ENCODE data around the gene KMO. TPM values are rescaled to one million over a fixed set of nuclear protein-coding genes. Genes with fewer than 3 reads are reported as not detected.

Gene KMO
- total and polyA plus RNA-seq, 2 of the 8 experiments (the other 6 are each of a cell fraction or from before 2014, with no cell fraction given): not detected

GRCh38 chr1:241527146-241527545, 5.0 kb upstream of the KMO start:
- Histone ChIP-seq H4K8ac (ENCODE audit: extremely low read depth, insufficient read depth, low read length) (no peak overlapping the region), H4K5ac (ENCODE audit: insufficient read length, low read depth, low read length) (no peak overlapping the region), H4K91ac (replicated peaks; ENCODE audit: insufficient read length, low read length) (no peak overlapping the region), H4K20me1 (replicated peaks in 1 of 2; ENCODE audit: control insufficient read depth in 1 of 2, insufficient read depth in 2 of 2, low read length in 2 of 2) (no peaks in the 10 kb centered on the region), H3K4ac (replicated peaks; ENCODE audit: insufficient read length, low read depth, low read length) (no peak overlapping the region), H3K27me3 (replicated peaks in 1 of 4; ENCODE audit: control insufficient read depth in 3 of 4, extremely low read depth in 1 of 4, insufficient read depth in 3 of 4, low read length in 3 of 4) (peaks cover 0 to 1% (median 0%) of the 10 kb centered on the region in 4 experiments; a peak in 1 of 7 replicates), H3K18ac (ENCODE audit: extremely low read depth, low read length) (no peak overlapping the region), H2BK20ac (ENCODE audit: low read length) (no peak overlapping the region), H2BK12ac (ENCODE audit: low read depth, low read length) (no peak overlapping the region), H3K4me2 (ENCODE audit: insufficient read depth in 1 of 2, low read depth in 2 of 2, low read length in 2 of 2) (no peak overlapping the region), H2AFZ (ENCODE audit: low read length) (no peak overlapping the region), H2BK5ac (ENCODE audit: low read depth, low read length) (no peak overlapping the region), H3K4me3 (ENCODE audit: extremely low read depth in 1 of 4, insufficient read depth in 2 of 4, low read depth in 3 of 4, low read length in 4 of 4) (no peak overlapping the region), H2AK5ac (ENCODE audit: low read depth, low read length) (no peak overlapping the region), H2BK120ac (replicated peaks; ENCODE audit: low read depth, low read length) (no peak overlapping the region), H3K27ac (ENCODE audit: low read depth, low read length) (no peak overlapping the region), H3K23me2 (ENCODE audit: low read depth, low read length) (no peaks in the 10 kb centered on the region), H3K36me3 (ENCODE audit: control insufficient read depth in 2 of 4, insufficient read depth in 4 of 4, low read length in 3 of 4) (no peaks in the 10 kb centered on the region), H3K79me1 (ENCODE audit: low read depth, low read length) (no peaks in the 10 kb centered on the region), H3K9me3 (ENCODE audit: insufficient read depth in 2 of 2, low read depth in 1 of 2, low read length in 1 of 2) (no peaks in the 10 kb centered on the region), H3K9ac (replicated peaks in 1 of 4; ENCODE audit: extremely low read depth in 1 of 4, low read depth in 3 of 4, low read length in 3 of 4) (no peak overlapping the region), H2BK15ac (ENCODE audit: low read length) (no peak overlapping the region), H3K56ac (replicated peaks; ENCODE audit: insufficient read length, low read depth, low read length) (no peak overlapping the region), H3K23ac (ENCODE audit: insufficient read length) (no peak overlapping the region), H3K14ac (ENCODE audit: insufficient read length) (no peak overlapping the region), H3K4me1 (replicated peaks in 1 of 4; ENCODE audit: control insufficient read depth in 3 of 4, insufficient read depth in 4 of 4, low read length in 3 of 4) (no peaks in the 10 kb centered on the region), H3K79me2 (ENCODE audit: control insufficient read depth in 1 of 2, insufficient read depth in 2 of 2, low read length in 2 of 2) (no peaks in the 10 kb centered on the region)
- WGBS, 2 experiments (ENCODE audit: extremely low coverage in 1 of 2, insufficient coverage in 1 of 2, insufficient read length in 1 of 2, insufficient replicate concordance in 2 of 2, low coverage in 1 of 2, low lambda C conversion rate in 2 of 2, missing lambda C conversion rate in 1 of 2): 90% methylated on average over 3 of the region's 3 CpGs; no CpG with 5 or more reads in 1 of the 2 experiments
- ChIA-PET CTCF (ENCODE audit: partially characterized antibody) (interaction anchor here (0.7 to 1.1 kb wide), 2 partner anchors 225 to 316 kb away, joined by 3 to 4 read pairs; no protein-coding TSS in a partner anchor), POLR2A (ENCODE audit: partially characterized antibody) (no interaction called here)
- TF ChIP-seq NANOG (IDR thresholded peaks at IDR 0.05; ENCODE audit: insufficient read depth, low read depth, low read length, poor library complexity, severe bottlenecking): no peak
- DNase-seq (ENCODE audit: low read depth in 1 of 2, low spot score in 2 of 2) (no peak), FAIRE-seq (no peak)
